ENCODE results near the gene RAF1. TPM values are rescaled to one million over a fixed set of nuclear protein-coding genes. Genes with fewer than 3 reads are reported as not detected.
"Not testable (repeated sequence)": the region's sequence is repeated elsewhere in the genome, so short reads cannot be mapped to it uniquely, and the experiment has no call there.

RAF1 gene
- total RNA-seq, 1 experiment from 2014 or later: 91.4 TPM

DNA sequence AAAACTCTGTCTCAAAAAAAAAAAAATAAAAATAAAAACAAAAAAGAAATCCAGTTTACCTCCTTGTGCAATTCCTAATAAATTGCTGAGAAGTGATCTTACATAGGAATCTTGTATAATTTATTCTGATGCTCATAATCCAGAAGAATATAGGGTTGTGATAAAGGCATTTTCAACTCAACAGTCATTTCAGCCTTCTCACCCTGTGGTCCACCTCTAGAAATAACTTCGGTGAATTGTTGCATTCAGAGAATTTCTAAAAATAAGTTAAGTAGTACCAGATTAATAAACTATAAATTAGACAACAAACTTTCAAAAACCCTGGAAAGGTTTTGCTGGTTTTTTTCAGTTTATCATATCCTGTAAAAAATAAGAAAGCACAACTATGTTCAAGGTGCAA, 20.2 kb downstream of the RAF1 start:
- DNase-seq (ENCODE audit: low read depth in 1 of 2, low spot score in 2 of 2): no peak
- peaks cover 21% of the 10 kb centered on the region for H3K4me1 ChIP-seq (replicated peaks)
- H3K36me3 ChIP-seq: peaks cover 6% of the 10 kb centered on the region; the same call in 1 of the 2 replicates
- no peak overlapping the region for H3K4me3 ChIP-seq
- H3K9me3 ChIP-seq (replicated peaks): no peaks in the 10 kb centered on the region
- 0 out of 2 replicates have a peak overlapping the region, but pooled peaks have one; percentile 21 for H3K27ac ChIP-seq
- H3K27me3 ChIP-seq (replicated peaks): no peaks in the 10 kb centered on the region

DNA sequence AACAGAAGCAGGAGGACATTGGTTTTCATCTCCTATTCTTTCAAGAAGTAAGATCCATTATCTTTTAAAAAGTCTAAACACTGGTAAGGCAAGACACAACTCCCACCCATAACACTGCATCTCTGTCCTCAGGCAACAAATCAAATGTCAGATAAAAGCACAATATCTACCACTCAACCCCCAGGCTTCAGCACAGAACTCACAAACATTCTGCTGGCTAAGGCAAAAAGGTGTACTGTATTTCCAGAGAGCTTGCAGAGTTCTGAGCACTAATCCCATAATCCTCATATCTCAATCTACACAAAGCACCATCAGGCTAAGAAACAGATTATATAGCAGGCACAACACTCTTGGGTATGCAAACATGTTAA, 20.9 kb downstream of the RAF1 start:
- no peak overlapping the region for H3K4me3 ChIP-seq
- peaks cover 6% of the 10 kb centered on the region; the same call in 1 of the 2 replicates for H3K36me3 ChIP-seq
- H3K27me3 ChIP-seq (replicated peaks): no peaks in the 10 kb centered on the region
- peaks cover 21% of the 10 kb centered on the region for H3K4me1 ChIP-seq (replicated peaks)
- no peak overlapping the region for H3K27ac ChIP-seq
- H3K9me3 ChIP-seq (replicated peaks): no peaks in the 10 kb centered on the region
- no peak for DNase-seq (ENCODE audit: low read depth in 1 of 2, low spot score in 2 of 2)

DNA sequence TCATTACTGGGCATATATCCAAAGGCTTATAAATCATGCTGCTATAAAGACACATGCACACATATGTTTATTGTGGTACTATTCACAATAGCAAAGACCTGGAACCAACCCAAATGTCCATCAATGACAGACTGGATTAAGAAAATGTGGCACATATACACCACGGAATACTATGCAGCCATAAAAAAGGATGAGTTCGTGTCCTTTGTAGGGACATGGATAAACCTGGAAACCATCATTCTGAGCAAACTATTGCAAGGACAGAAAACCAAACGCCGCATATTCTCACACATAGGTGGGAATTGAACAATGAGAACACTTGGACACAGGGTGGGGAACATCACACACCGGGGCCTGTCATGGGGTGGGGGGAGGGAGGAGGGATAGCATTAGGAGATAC, 23.1 kb downstream of the RAF1 start:
- H3K4me1 ChIP-seq (replicated peaks): peaks cover 21% of the 10 kb centered on the region
- not testable (repeated sequence) for H3K36me3 ChIP-seq; H3K9me3 ChIP-seq (replicated peaks); H3K27me3 ChIP-seq (replicated peaks); H3K27ac ChIP-seq; H3K4me3 ChIP-seq; DNase-seq (ENCODE audit: low read depth in 1 of 2, low spot score in 2 of 2)

DNA sequence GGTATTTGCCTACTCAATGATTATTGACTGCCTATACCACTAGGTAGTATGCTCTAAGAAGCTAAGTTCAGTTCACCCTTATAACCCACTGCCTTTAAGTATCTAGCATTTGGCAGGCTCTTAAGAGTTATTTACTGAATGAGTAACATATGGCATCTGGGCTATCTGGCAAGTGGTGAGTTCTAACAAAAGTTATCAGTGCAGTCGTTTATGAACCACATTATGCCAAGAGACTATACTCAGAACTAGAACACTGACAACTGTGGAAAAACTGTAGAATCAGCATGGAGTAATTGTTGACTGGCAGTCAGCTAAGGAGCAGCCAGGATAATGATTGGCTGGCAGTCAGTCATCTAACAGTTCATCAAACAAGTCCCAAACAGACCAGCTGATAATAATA, 25.8 kb downstream of the RAF1 start:
- Histone ChIP-seq H3K4me1 (replicated peaks) (peaks cover 3% of the 10 kb centered on the region), H3K9me3 (replicated peaks) (no peaks in the 10 kb centered on the region), H3K36me3 (no peaks in the 10 kb centered on the region), H3K4me3 (no peak overlapping the region), H3K27me3 (replicated peaks) (no peaks in the 10 kb centered on the region), H3K27ac (no peak overlapping the region)
- DNase-seq (ENCODE audit: low read depth in 1 of 2, low spot score in 2 of 2): no peak

DNA sequence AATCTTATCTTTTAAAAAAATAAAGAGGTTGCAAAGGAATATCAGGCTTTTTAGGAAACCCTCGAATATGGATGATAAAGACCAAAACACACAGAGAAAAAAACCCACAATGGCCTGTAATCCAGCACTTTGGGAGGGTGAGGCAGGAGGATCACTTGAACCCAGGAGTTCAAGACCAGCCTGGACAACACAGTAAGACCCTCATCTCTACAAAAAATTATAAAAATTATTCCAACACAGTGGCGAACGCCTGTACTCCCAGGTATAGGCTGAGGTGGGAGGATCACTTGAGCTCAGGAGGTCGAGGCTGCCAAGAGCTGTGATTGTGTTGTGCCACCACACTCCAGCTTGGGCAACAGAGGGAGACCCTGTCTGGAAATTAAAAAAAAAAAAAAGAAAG, 30.8 kb downstream of the RAF1 start:
- Histone ChIP-seq H3K4me1 (replicated peaks) (peaks cover 16% of the 10 kb centered on the region), H3K27me3 (replicated peaks) (no peaks in the 10 kb centered on the region), H3K9me3 (replicated peaks) (no peaks in the 10 kb centered on the region), H3K4me3 (no peak overlapping the region), H3K36me3 (peaks cover 2% of the 10 kb centered on the region; the same call in 1 of the 2 replicates), H3K27ac (no peak overlapping the region)
- DNase-seq (ENCODE audit: low read depth in 1 of 2, low spot score in 2 of 2): no peak

DNA sequence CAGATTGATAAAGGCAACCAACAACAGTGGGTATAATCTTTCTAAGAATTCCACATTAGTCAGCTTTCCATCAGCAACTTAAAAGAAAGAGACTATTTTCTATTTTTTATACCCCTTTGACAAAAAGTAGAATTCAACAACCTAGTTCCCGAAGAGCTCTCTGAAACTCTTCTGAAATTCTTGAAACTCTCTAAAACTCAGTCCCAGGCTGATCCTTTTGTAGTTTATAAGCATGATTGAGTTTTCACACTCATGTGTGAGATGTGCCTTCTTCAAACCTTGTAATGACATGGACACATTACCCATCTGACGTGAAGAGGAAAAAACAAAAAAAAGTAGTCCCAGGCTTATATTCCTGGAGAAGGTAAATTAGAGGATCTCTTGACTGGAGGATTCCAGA, 31.4 kb downstream of the RAF1 start:
- Histone ChIP-seq H3K4me3 (no peak overlapping the region), H3K9me3 (replicated peaks) (no peaks in the 10 kb centered on the region), H3K4me1 (replicated peaks) (peaks cover 16% of the 10 kb centered on the region), H3K27me3 (replicated peaks) (no peaks in the 10 kb centered on the region), H3K27ac (no peak overlapping the region), H3K36me3 (peaks cover 2% of the 10 kb centered on the region; the same call in 1 of the 2 replicates)
- DNase-seq (ENCODE audit: low read depth in 1 of 2, low spot score in 2 of 2): no peak

DNA sequence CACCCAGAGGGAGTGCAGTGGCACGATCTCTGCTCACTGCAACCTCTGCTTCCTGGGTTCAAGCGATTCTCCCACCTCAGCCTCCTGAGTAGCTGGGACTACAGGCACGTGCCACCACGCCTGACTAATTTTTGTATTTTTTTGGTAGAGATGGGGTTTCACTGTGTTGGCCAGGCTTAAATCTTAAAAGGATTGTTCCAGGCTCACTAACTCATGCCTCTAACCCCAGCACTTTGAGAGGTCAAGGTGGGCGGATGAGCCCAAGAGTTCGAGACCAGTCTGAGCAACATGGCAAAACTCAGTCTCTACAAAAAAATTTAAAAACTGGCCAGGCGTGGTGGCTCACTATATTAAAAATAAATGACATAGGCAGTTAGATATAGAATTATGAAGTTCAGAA, 33.1 kb downstream of the RAF1 start:
- DNase-seq (ENCODE audit: low read depth in 1 of 2, low spot score in 2 of 2); H3K36me3 ChIP-seq; H3K27ac ChIP-seq; H3K27me3 ChIP-seq (replicated peaks); H3K4me3 ChIP-seq; H3K9me3 ChIP-seq (replicated peaks): not testable (repeated sequence)
- H3K4me1 ChIP-seq (replicated peaks): peaks cover 16% of the 10 kb centered on the region

DNA sequence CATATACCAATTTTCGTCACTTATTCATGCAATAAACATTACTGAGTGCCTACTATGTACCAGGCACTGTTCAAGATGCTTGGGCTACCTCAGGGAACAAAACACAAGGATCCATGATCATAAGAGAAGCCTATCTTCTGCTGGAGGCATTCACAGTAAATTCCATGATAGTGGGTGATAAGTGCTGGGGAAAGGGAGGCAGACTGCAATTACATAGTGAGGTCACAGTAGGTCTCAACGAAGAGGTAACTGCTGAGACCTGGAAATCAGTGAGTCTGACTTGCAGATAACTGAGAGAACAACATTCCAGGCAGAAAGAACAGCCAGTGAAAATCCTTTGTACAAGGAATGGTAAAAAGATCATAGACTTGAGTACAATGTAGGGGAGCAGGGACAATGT, 33.6 kb downstream of the RAF1 start:
- Histone ChIP-seq H3K4me1 (replicated peaks) (peaks cover 20% of the 10 kb centered on the region), H3K4me3 (no peak overlapping the region), H3K27me3 (replicated peaks) (no peaks in the 10 kb centered on the region), H3K36me3 (peaks cover 2% of the 10 kb centered on the region; the same call in 1 of the 2 replicates), H3K27ac (no peak overlapping the region), H3K9me3 (replicated peaks) (no peaks in the 10 kb centered on the region)
- no peak for DNase-seq (ENCODE audit: low read depth in 1 of 2, low spot score in 2 of 2)

DNA sequence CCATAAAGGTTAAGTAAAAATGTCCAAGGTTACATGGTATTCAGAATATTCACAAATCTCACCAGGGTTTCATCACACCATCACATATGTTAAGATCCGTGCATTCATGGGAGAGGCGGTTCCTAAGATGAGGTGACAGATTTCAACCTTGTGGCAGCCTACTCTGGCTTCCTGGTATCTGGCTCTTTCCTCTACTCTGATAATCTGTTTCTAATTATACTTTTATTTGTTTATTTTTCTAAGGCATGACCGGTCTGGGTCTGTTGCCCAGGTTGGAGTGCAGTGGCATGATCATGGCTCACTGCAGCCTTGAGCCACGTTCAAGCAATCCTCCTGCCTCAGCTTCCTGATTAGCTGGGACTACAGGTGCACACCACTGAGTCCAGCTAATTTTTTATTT, 34.4 kb downstream of the RAF1 start:
- Histone ChIP-seq H3K27ac (no peak overlapping the region), H3K9me3 (replicated peaks) (no peaks in the 10 kb centered on the region), H3K36me3 (peaks cover 2% of the 10 kb centered on the region; the same call in 1 of the 2 replicates), H3K27me3 (replicated peaks) (no peaks in the 10 kb centered on the region), H3K4me1 (replicated peaks) (peaks cover 22% of the 10 kb centered on the region), H3K4me3 (no peak overlapping the region)
- peak in 1 of 2 experiments; percentile 15 for DNase-seq (ENCODE audit: low read depth in 1 of 2, low spot score in 2 of 2)

DNA sequence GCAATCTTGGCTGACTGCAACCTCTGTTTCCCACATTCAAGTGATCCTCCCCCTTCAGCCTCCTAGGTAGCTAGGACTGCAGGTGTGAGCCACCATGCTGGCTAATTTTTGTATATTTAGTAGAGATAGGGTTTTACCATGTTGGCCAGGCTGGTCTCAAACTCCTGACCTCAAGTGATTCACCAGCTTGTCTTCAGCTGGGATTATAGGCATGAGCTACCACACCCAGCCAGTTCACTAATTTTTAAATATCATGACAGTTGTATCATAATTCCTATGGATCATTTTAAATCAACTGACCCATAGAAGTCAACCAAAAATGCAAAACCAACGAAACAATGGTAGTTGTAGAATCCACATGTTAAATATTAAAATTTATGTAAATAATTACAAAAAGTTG, 35.1 kb downstream of the RAF1 start:
- Histone ChIP-seq H3K27me3 (replicated peaks) (no peaks in the 10 kb centered on the region), H3K4me1 (replicated peaks) (peaks cover 22% of the 10 kb centered on the region), H3K4me3 (no peak overlapping the region), H3K36me3 (peaks cover 2% of the 10 kb centered on the region; the same call in 1 of the 2 replicates), H3K9me3 (replicated peaks) (no peaks in the 10 kb centered on the region), H3K27ac (no peak overlapping the region)
- no peak for DNase-seq (ENCODE audit: low read depth in 1 of 2, low spot score in 2 of 2)

DNA sequence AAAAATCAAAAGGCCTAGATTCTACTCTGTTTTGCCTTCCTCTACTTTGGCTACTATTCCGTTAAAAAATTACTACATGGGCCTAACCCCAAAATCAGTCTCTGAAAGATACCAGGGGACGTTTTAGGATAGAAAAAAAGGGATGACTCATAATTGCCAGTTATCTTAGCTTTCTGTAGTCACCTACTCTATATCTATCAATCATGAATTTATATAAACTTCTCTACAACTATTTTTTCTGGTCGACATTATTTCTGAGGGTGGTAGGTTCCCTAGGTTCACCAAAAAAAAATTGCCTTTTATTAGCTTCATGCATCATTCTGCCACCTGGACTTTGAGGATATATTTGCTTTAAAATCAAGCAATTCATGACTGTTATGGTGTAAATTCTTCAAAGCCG, 36.5 kb downstream of the RAF1 start:
- no peak overlapping the region for H3K4me3 ChIP-seq
- DNase-seq (ENCODE audit: low read depth in 1 of 2, low spot score in 2 of 2): no peak
- H3K27ac ChIP-seq: no peak overlapping the region
- no peaks in the 10 kb centered on the region for H3K9me3 ChIP-seq (replicated peaks)
- no peaks in the 10 kb centered on the region; the same call in 1 of the 2 replicates for H3K36me3 ChIP-seq
- H3K27me3 ChIP-seq (replicated peaks): no peaks in the 10 kb centered on the region
- peaks cover 22% of the 10 kb centered on the region for H3K4me1 ChIP-seq (replicated peaks)

DNA sequence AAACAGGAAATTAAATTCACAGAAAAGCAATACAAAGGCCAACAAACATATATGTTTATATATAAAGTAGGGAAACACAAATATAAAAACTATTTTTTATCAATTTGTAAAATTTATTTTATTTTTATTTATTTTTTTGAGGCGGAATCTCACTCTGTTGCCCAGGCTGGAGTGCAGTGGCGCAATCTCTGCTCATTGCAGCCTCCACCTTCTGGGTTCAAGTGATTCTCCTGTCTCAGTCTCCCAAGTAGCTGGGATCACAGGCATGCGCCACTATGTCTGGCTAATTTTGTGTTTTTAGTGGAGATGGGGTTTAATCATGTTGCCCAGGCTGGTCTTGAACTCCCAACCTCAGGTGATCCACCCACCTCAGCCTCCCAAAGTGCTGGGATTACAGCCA, 39.0 kb downstream of the RAF1 start:
- not testable (repeated sequence) for H3K9me3 ChIP-seq (replicated peaks); DNase-seq (ENCODE audit: low read depth in 1 of 2, low spot score in 2 of 2); H3K36me3 ChIP-seq; H3K27me3 ChIP-seq (replicated peaks); H3K27ac ChIP-seq; H3K4me3 ChIP-seq
- H3K4me1 ChIP-seq (replicated peaks): peaks cover 14% of the 10 kb centered on the region

DNA sequence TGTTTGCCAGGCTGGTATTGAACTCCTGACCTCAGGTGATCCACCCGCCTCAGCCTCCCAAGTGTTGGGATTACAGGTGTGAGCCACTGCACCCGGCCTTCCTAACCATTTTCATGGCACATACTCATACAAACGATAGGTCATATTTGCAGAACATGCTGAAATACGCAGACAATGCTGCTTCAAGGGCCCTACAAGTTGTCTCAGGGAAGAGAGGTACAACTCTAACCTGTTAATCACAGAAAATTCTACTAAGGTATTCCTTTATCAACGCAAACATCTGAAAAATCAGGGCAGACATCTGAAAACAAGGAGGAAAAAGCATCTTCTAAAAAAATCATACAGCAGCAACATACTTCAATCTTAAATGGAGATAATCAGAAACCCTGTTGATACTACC, 39.9 kb downstream of the RAF1 start:
- H3K4me1 ChIP-seq (replicated peaks): peaks cover 5% of the 10 kb centered on the region; the same call in 1 of the 2 replicates
- H3K36me3 ChIP-seq: no peaks in the 10 kb centered on the region
- no peaks in the 10 kb centered on the region for H3K27me3 ChIP-seq (replicated peaks)
- H3K9me3 ChIP-seq (replicated peaks): no peaks in the 10 kb centered on the region
- no peak overlapping the region for H3K27ac ChIP-seq
- DNase-seq (ENCODE audit: low read depth in 1 of 2, low spot score in 2 of 2): no peak
- H3K4me3 ChIP-seq: no peak overlapping the region

DNA sequence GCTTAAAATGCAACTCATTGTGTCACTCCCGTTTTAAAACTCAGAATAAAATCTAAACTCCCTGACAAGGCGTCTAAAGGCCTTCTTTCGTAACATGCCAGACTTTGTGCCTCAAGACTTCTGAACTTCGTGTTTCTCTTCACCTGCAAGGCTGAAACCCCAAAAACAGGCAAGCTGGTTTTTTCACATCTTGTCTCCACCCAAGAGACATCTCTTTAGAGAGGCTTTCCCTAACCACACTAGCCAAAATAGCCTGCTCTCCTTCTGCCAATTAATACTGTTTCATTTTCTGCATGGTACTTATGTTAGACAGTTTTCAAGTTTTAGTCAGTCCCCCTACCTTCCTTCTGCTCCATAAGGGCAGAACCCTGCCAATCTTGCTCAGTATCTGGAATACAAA, 41.6 kb downstream of the RAF1 start:
- Histone ChIP-seq H3K36me3 (peaks cover 11% of the 10 kb centered on the region), H3K27me3 (replicated peaks) (no peaks in the 10 kb centered on the region), H3K9me3 (replicated peaks) (no peaks in the 10 kb centered on the region), H3K4me1 (replicated peaks) (peaks cover 5% of the 10 kb centered on the region; the same call in 1 of the 2 replicates), H3K27ac (no peak overlapping the region), H3K4me3 (no peak overlapping the region)
- DNase-seq (ENCODE audit: low read depth in 1 of 2, low spot score in 2 of 2): no peak

DNA sequence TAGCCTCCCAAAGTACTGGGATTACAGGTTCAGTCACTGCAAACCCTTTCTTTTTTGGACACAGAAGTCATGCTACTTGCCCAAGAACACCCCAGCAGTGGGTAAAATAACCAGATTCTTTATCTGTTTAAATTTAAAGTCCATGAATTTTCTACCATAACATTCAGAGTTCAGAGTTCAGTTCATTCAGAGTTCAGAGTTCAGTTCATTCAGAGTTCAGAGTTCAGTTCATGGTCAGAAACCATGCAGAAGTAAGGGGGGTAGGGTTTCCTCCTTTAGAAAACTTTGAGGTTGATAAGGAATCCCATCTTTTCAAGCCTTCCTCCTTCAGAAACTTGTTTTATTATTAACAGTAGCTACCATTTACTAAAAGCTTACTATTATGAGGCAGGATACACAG, 43.2 kb downstream of the RAF1 start:
- no peak for DNase-seq (ENCODE audit: low read depth in 1 of 2, low spot score in 2 of 2)

More for the DNA sequence above, 43.2 kb downstream of the RAF1 start:
- H3K4me3 ChIP-seq: no peak overlapping the region
- peaks cover 5% of the 10 kb centered on the region; the same call in 1 of the 2 replicates for H3K4me1 ChIP-seq (replicated peaks)
- peaks cover 25% of the 10 kb centered on the region for H3K36me3 ChIP-seq
- no peaks in the 10 kb centered on the region for H3K9me3 ChIP-seq (replicated peaks)
- no peak overlapping the region for H3K27ac ChIP-seq
- no peaks in the 10 kb centered on the region for H3K27me3 ChIP-seq (replicated peaks)
